Activated CD8-positive, alpha-beta memory T cell treated with anti-CD3 and anti-CD28 coated beads, Interleukin-2, amount 50 U/mL, for 24 hours (primary cell): ENCODE data around the gene ZFPM1.

Experiments
- DNase-seq: peaks from one replicate; pipeline ENCODE4 v3.0.0-alpha.2; 2020; ENCODE audit errors: extremely low read depth

The ZFPM1 gene

DNA sequence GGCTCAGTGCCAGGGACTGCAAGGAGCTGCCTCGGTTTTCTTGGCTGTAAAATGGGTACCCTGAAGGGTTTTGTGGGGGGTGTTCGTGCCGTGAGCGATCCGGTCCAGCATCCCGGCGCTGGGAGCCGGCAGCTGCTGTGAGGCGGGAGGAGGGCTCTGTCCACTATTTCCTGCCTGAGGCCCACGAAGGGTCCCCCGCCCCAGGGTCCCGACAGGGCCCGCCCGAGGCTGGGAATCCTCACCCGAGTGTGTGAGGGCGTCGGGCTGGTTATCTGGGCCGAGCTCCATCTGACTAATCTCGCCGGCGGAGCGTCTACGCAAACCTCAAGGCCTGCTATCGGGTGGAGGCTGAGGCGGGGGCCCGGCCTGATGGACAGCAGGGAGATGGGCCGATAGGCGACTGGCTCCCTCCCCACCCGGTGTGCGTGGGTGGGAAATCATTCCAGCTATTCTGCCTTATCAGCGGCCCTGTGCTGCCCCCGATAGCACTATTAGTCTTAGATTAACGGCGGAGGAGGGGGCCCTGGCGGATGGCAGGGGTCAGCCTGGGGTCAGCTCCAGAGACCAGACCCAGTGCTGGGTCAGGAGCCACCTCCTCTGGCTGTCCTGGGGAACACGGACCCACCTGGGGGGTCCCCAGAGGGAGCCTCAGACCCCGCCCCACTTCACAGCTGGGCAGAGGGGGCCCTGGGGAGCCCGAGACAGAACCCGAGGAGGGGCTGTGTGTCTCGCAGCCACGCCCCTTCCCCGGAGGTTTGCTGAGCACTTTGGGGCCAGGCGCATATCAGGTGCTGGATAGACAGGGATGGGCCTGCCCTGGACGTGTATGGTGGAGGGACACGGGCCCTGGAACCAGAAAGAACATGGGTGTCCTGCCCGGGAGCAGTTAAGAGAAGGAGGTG lies 44.7 kb downstream of the ZFPM1 start:
- DNase-seq = no peak

DNA sequence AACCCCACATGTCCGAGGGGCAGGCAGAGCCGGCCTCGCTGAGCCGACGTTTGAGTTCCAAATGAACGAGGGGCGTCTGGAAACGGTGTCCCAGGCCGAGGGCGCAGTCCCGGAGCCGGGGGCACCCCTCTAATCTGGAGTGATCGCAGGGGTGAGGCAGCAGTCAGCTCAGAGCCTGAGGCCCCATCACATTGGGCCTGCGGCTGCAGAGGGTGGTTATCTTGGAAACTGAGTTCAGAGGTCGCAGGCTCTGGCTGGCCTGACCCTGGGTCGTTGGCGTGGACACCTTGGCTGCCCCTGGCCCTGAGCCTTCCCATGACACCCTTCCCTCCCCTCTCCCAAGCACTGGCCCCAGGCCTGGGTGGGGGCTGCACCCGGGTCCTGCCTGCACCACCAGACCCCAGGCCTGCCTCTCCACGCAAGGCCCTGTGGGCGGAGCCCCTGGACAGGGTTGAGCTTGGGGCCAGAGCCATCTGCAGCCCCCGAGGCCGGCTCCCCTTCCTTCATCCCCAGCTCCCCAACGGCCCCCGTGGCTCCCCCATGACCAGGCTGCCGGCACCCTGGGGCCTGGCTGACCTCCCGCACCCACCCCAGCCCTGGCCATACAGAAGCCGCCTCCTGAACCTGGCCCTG lies 45.6 kb downstream of the ZFPM1 start:
- no peak for DNase-seq

DNA sequence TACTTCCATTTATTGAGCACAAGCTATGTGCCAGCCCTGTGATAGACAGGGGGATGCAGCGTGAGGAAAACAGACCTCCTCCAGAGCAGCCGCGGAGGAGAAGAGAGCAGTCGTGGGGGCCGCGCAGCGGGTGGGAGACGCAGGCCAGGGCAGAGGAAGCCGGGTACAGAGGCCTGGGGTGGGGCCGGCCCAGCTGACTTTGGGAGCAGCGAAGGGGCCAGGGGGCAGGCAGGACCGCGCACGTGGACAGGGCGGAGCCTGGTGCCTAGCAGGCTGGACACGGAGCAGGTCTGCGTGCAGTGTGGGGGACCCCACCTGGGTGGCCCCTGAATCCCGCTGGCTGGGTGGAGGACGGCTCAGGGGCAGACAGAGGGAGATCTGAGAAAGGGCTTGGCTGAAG lies 46.2 kb downstream of the ZFPM1 start:
- no peak for DNase-seq

DNA sequence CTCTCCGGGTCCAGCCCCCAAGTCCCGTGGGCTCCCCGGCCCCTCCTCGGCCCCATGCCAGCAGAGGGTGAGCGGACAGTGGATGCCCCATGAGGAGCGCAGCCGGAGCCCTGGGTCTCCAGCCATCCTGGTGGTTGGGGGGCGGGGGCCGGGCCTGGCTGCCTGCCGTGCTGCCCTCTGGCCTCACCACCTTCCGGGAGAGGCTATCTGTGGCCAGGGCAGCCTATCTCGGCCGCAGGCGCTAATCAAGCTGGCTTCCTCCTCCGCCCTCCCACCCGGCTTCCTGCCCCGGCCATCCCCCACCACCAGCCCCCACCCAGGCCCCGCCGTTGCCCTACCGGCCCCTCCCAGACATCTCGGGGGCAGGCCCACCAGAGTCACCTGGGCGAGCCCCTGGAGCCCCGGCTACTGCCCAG lies 46.8 kb downstream of the ZFPM1 start:
- DNase-seq = no peak

DNA sequence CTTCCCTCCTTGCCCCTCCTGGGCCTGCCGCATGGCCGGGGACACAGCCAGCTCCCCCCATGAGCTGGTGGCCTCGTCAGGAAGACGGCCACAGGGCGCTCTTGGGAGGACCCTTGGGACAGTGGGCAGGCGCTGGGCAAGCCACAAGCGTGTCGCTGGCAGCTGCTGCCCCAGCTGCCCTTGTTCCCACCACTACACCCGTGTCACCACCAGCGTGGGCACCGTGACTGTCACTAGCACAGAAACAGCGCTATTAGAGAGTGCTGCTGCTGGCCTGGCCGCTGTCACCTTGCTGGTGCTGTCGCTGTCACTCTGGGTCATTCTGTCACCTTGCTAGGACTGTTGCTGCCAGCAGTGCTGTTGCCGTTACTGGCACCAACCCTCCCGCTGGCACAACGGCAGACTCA lies 47.2 kb downstream of the ZFPM1 start:
- DNase-seq = no peak

DNA sequence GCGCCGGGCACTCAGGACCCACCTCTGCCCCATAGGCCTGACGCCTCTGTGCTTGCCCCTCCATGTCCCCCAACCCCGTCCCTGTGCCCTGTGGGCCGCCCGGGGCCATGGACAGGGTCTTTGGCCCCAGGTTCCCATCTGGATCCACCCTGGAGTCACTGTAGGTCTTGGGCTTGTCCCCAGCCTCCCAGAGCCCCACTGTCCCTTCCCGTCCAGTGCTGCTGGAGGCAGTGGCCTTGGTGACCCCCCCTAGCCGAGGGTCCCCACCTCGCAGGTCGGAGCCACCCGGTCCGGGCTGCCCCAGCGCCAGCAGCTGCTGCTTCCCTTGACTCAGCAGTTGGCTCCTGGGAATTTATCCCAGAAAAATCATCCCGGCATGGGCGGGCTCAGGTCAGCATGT lies 49.3 kb downstream of the ZFPM1 start:
- no peak for DNase-seq

DNA sequence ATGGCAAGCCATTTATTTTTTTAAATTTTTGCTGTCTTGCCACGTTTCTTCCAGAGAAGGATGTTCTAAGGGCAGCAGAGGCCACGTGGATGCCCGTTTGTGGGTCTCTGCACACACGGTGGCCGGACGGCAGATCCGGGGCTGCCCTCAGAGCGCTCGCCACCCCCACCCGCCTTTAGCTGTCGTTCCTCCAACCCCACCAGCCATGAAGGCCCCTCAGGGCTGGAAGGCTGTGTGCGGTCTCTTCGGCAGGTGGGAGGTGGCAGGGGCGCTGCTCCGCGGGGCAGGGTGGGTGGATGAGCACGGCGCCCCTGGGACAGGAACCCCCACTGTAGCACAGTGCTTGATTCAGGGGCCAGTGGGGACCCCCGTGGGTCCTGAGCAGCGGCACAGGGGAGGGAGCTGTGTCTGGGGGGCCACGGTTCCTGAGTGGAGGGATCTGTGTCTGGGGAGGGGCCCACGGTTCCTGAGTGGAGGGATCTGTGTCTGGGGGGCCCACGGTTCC lies 49.7 kb downstream of the ZFPM1 start:
- no peak for DNase-seq

DNA sequence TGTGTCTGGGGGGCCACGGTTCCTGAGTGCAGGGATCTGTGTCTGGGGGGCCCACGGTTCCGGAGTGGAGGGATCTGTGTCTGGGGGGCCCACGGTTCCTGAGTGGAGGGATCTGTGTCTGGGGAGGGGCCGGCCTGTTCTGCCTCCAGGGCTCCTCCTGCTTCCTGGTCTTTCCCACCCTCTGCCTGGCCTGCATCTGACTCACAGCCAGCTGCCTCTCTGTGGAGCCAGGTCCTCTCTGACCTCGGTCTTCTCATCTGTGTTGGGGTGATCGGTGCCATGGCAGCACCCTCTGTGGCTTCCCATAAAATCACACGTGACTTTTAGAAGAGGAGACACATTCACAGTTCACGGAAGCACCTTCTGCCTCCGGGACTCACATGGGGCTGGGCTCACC lies 50.3 kb downstream of the ZFPM1 start:
- no peak for DNase-seq

DNA sequence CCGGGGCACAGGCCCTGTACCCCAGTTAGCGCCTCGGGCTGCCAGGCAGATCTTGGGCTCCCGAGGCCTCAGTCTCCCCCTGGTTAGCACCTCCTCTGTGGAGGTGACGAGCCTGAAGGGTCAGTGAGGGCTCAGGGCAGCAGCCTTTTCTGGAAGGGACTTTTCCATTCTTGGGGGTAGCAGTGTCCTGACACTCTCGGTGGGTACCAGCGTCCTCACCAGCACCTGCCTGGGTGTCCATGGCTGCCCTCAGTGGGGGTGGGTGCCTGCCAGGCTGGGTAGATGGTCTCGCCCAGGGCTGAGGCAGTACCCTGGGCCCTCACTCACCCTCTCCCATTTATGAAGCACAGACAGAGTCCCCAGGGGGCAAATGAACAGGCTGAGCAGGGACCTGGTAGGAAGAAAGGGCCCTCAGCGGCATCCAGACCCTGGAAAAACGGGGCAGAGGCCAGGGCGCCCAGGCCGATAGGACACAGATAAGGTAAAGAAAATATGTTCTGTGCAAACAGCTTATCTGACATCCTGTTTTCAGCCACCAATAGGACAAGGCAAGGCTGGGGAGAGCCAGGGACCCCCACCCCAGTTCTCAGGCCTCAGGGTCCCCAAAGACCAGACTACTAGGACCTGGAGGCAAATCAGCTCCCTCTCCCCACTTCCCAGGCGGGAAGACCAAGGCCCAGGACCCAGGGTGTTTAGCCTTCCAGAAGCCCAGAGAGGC lies 50.9 kb downstream of the ZFPM1 start:
- no peak for DNase-seq

DNA sequence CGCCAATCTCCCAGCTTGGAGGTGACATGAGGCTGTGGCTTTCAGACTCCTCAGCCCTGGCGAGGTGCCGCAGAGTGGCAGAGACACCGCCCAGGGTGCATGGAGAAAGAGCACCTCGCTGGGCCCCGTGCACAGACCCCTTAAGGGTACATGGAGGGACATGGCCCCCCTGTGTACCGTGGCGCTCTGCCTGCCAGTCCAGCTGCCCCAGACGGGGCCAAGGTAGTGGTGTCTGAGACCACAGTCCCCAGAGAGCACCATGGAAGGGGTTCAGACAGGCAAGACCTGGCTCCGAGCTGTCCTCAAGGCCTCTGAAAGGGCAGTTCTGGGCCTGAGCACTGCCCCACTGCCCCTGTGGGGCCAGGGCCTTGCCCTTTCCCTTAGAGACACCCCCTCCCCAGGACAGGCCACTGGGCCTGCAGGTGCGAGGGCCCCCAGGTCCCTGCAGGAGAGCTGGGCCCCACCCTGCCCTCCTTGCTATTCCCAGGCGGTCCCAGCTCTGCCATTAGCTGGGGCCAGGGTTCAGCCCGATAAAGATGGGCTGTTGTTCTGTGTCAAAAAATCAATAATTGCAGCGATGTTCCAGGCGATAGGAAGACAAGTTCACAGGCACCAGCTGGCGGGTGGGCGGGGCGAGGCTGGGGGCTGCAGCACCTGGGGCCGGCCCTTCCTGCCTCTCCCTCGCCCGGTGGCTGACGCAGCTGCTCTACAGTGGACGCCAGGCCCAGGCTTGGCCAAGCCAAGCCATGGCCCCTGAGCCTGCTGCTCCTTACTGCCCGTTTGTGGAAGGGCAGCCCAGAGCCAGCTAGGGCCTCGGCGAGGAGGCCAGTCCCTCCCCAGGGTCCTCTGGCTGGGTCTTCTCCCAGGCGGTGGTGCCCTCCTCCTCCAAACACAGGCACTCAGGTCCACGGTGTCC lies 51.7 kb downstream of the ZFPM1 start:
- no peak for DNase-seq

DNA sequence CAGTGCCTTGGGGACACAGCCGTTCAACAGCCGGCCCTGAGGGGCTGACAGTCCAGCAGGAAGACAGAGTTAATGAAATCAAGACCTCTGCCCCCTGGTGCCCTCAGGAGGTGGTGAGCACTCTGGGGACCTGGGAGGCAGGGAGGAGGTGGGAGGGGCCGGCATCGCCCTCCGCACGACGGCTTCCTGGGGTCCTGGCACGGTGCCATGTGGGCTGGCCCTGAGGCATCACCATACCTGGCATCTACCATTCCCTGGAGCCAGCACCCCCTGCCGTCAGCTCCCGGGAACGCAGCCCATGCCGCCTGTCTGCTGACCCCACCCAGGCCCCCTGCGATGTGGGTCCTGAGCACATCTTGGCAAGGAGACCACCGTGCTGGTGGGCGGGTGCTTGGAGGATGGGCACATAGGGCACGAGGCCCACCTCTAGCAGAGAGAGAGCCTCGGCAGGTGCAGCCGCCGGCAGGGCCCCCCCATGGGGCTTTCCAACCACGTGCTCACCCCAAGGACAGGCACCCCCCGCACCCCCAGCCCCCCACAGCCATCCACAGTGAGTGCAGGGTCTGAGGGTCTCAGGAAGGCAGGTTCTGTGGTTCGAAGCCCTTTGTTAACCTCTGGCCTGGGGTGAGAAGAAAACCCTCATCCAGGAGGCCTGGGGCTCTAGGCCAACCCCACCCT lies 52.5 kb downstream of the ZFPM1 start:
- peak; percentile 8 for DNase-seq

DNA sequence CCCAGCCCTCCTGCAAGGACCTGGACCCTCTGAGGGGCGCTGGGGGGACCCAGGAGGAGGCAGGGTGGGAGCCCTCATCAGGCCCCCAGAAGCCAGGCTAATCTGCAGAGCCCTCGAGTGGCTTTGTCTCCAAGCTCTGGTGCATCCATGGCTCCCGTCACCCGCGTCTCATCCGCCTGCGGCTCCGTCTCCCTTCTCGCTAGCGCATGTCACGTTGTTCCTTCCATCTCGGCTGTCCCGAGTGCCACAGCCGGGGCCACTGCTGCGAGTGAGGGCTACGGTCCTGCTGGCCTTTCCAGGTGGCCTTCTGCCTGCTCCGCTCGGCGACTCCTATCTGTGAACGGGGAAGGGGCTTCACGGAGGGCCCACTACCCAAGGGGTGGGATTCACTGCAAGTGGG lies 53.6 kb downstream of the ZFPM1 start:
- DNase-seq = no peak

DNA sequence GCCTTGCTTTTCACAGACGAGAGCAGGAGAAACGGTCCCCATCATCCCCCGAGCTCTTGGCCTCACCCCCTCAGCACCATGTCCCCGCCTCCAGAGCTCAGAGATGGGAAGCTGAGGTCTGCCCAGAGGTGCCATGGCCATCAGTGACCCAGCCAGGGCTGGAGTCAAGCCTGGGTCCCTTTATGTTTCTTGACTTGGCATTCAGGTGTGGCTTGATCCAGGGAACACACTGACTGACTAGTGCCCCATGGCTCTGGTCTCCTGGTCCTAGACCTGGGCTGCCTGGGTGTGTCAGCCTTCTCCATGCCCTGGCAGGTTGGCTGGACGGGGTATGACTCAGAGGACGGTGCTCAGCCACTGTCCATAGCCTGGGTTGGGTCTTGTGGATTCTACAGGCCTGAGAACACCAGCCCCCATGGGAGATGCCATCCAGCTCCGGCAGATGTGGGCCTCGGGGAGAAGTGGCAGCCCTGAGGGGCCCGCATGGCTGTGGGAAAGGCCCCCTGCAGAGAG lies 54.2 kb downstream of the ZFPM1 start:
- no peak for DNase-seq

DNA sequence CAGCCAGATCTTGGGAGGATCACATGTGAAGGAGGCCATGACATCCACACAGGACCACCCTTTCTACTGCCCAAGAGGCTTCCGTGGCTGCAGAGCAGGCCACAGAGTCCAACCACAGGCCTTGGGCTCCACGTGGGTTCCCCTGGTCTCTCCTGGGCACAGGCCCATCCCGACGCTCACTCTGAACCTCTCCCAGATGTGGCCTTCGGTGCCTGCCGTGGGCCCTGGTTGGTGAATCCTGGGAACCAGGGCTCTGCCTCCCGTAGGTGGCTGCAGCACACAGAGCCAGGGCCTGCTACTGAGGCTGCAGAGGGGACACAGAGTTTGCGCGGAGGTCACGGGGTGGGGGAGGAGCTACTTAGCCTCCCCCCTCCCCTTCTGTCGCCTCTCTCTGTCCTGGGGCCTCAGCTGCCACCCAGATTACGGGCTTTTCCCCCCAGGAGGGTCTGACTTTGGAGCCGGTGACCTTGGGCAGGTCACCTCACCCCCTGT lies 55.3 kb downstream of the ZFPM1 start:
- DNase-seq = no peak

DNA sequence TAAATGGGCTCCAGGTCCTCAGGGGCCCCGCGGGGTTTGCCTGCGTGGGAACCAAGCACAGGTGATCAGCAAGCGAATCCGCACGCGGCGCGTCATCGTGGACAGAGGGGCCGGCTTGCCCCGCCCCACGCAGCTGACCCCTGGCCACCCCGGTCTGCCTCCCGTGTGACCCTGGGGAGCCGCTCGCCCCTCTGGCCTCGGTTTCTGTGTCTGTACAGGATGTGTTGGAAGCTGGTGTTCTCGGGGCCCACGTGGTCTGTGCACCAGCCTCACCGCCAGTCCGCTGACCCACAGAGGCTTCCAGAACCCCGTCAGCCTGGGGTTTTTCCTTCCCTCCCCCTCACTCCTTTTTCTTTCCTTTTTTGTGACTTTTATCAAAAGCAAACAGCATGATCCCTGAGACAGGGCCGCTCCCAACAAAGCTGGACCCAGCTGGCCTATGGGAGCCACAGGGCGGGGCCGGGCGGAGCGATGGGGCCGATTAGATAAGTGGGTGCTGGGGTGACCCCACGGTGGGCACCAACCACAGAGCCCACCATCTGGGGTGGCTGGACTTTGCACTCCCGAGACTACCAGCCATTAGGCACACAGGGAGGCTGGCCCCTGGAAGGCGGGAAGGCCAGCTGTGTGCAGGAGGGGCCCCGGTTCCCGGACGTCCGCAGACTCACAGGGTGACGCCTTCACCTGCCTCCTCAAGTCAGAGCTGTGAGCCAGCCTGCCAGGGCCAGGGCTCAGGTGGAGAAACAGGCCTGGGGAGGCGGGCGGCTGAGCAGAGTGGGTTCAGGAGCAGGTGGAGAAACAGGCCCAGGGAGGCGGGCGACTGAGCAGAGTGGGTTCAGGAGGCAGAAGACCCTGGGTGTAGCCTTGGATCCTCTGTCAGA lies 56.0 kb downstream of the ZFPM1 start:
- no peak for DNase-seq

DNA sequence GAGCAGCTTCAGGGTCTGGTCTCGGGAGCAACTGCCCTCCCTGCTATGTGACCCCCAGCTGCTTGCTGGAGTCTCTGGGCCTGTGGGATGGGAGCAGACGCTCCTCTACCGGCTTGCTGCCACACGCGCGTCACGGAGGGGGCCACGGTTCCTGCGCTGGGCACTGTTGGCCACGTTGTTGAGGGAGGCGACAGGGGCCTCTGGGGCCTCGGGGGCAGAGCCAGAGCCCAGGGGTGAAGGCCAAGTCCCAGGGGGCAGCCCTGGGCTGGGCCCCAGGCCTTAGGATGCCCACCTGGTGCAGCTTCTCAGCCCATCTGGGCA lies 56.6 kb downstream of the ZFPM1 start:
- DNase-seq = no peak

DNA sequence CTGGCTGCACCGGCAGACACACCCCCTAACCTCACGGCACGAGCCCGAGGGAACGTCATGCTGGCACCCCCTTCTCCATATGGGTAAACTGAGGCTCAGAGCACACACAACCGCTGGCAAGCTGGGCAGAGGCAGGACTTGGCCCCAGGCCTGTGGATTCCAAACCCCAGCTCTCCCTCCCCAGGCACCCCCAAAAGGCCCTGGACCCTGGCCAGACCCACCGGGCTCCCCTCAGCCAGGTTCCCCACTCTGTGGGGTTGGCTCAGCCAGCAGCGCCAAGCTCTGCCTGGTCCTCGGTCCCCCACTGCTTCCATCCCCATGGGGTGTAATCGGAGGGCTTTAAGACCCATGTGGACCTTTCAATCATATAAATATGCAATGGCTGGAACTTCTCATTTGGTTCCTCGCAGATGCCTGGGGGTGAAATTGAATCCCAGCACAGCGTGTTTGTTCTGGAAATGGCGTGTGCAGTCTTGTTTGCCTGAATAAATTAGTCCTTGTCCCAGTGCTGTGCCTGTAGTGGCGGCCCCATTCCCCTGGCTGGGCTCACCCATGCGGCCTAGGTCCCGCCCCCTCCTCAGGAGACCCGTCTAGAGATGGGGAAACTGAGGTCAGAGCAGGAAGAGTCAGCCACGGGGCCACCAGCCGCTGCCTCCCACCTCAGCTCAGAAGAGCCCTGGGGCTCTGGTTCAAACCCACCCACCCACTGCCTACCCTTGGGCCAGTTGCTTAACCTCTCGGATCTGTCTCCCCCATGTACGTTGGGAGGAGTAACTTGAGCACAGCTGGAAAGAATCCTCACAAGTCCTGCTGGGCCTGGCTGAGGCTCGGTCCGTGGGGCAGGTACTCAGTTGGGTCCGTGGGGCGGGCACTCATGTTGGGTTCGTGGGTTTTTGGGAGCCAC lies 57.3 kb downstream of the ZFPM1 start:
- no peak for DNase-seq

DNA sequence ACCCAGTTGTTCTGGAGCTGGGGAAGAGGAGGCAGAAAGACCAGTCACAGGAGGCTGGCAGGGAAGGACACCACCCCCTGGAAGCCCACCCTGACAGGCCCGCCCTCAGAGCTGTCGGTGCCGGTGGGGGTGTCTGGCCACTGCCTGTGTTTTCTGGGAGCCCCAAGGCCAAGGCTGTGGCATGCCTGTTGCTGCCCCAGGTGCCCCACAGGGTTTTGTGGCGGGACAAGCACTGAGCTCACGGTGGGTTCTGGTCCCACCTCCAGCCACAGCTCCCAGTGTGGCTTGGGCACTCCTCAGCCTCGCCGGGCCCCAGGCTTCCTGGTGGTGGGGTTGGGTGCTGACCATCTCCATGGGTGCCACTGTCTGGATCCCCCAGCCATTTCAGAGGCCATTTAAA lies 58.0 kb downstream of the ZFPM1 start:
- DNase-seq = no peak

DNA sequence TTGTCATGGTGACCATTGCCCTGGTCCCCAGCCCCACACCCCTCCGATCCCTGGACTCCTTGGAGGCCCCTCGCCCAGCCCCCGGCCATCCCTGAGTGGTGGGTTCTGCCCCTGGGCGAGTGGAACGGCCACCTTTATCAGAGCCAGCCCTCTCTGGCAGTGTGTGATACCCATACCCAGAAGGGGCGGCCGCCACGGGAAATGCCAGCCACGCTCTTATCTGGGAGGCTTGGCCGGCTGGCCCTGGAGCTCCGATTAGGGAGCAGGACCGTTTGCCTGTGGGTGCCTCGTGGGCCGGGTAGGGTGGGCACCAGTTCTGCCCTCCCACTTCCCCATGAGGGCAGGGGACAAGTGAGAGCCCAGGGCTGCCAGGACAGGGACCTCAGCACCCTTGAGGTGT lies 58.8 kb downstream of the ZFPM1 start:
- no peak for DNase-seq
